ENCODE results near the gene HIPK2. TPM values are rescaled to one million over a fixed set of nuclear protein-coding genes. Genes with fewer than 3 reads are reported as not detected.
"Not testable (repeated sequence)": the region's sequence is repeated elsewhere in the genome, so short reads cannot be mapped to it uniquely, and the experiment has no call there.

HIPK2 gene
- total and polyA plus RNA-seq, 10 of the 15 experiments (the other 5 are each of a cell fraction or from before 2014, with no cell fraction given) = 1.7 to 39.0 (median 9.4) TPM

- TF ChIP-seq, protein P1, sequence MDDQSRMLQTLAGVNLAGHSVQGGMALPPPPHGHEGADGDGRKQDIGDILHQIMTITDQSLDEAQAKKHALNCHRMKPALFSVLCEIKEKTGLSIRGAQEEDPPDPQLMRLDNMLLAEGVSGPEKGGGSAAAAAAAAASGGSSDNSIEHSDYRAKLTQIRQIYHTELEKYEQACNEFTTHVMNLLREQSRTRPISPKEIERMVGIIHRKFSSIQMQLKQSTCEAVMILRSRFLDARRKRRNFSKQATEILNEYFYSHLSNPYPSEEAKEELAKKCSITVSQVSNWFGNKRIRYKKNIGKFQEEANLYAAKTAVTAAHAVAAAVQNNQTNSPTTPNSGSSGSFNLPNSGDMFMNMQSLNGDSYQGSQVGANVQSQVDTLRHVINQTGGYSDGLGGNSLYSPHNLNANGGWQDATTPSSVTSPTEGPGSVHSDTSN (IDR thresholded peaks at IDR 0.05; ENCODE audit: insufficient replicate concordance, low read depth, low read length) = peak; percentile 37
These were observed 104.6 kb downstream of the HIPK2 start (continued) for GRCh38 chr7:139673230-139673629.

- 100% methylated on average over 3 of the region's 3 CpGs for WGBS (ENCODE audit: insufficient coverage, insufficient replicate concordance, low lambda C conversion rate, missing lambda C conversion rate)
- in situ Hi-C loops (cut with MboI) (no loop called here), intact Hi-C loops (cut with micrococcal nuclease; ENCODE audit: unreplicated experiment) (loop anchor here (2.0 kb wide), 1 partner anchor 63 kb away; no protein-coding TSS in a partner anchor)
- Histone ChIP-seq H3K4me2 (ENCODE audit: control insufficient read depth, insufficient read depth) (no peak overlapping the region), H3K36me3 (ENCODE audit: control insufficient read depth in 2 of 2, insufficient read depth in 2 of 2, low read length in 1 of 2) (no peaks in the 10 kb centered on the region; a peak in 1 of 4 replicates), H2AFZ (ENCODE audit: control insufficient read depth, low read depth, low read length) (no peak overlapping the region), H3K79me2 (ENCODE audit: control insufficient read depth, insufficient read depth, low read length) (no peaks in the 10 kb centered on the region), H3K27ac (ENCODE audit: control insufficient read depth, insufficient read depth) (no peak overlapping the region; the same call in 1 of the 2 replicates), H3K9ac (ENCODE audit: control insufficient read depth, insufficient read depth, low read length) (no peak overlapping the region), H4K20me1 (ENCODE audit: control insufficient read depth, insufficient read depth) (no peaks in the 10 kb centered on the region), H3K4me3 (no peak overlapping the region), H3K4me1 (ENCODE audit: control insufficient read depth, insufficient read depth, low read length) (peaks cover 33% of the 10 kb centered on the region), H3K27me3 (replicated peaks in 1 of 2; ENCODE audit: control insufficient read depth in 2 of 2, insufficient read depth in 2 of 2, low read length in 1 of 2) (no peaks in the 10 kb centered on the region), H3K9me3 (replicated peaks; ENCODE audit: control insufficient read depth, insufficient read depth, low read length) (no peaks in the 10 kb centered on the region)
- ChIA-PET POLR2A (interaction anchor here (1.0 to 3.5 kb wide), 3 partner anchors 11 to 74 kb away, joined by 3 to 32 read pairs (median 15); no protein-coding TSS in a partner anchor), CTCF (interaction anchor here (1.1 to 10.0 kb wide), 7 partner anchors 8 to 315 kb away, joined by 3 to 85 read pairs (median 6); no protein-coding TSS in a partner anchor), RAD21 (ENCODE audit: unreplicated experiment) (interaction anchor here (2.3 to 5.8 kb wide), 5 partner anchors 11 to 101 kb away, joined by 14 to 95 read pairs (median 22); no protein-coding TSS in a partner anchor), SMC1A (ENCODE audit: uncharacterized antibody, unreplicated experiment) (interaction anchor here (0.8 to 5.1 kb wide), 4 partner anchors 11 to 54 kb away, joined by 5 to 77 read pairs (median 24); no protein-coding TSS in a partner anchor)
- no peak for TF ChIP-seq FOXM1 (IDR thresholded peaks at IDR 0.05; ENCODE audit: low read depth, low read length)
- no peak for TF ChIP-seq ZNF207 (IDR thresholded peaks at IDR 0.05; ENCODE audit: borderline replicate concordance)
- TF ChIP-seq MEF2B (IDR thresholded peaks at IDR 0.05; ENCODE audit: partially characterized antibody, poor library complexity, severe bottlenecking) = no peak
- DNase-seq (ENCODE audit: low read depth, low spot score) = no peak
- no TSS peak for BruUV-seq (replicated peaks)
- no peak for ATAC-seq
- FAIRE-seq = no peak
These were observed 105.8 kb downstream of the HIPK2 start for GRCh38 chr7:139671967-139672366.

GRCh38 chr7:139670662-139671061, 107.1 kb downstream of the HIPK2 start:
- H3K4me2 ChIP-seq (ENCODE audit: control insufficient read depth, insufficient read depth); H3K4me3 ChIP-seq; H3K27me3 ChIP-seq (replicated peaks in 1 of 2; ENCODE audit: control insufficient read depth in 2 of 2, insufficient read depth in 2 of 2, low read length in 1 of 2); intact Hi-C loops (cut with micrococcal nuclease; ENCODE audit: unreplicated experiment); H4K20me1 ChIP-seq (ENCODE audit: control insufficient read depth, insufficient read depth); FAIRE-seq; DNase-seq (ENCODE audit: low read depth, low spot score); in situ Hi-C loops (cut with MboI); H3K9ac ChIP-seq (ENCODE audit: control insufficient read depth, insufficient read depth, low read length); H3K79me2 ChIP-seq (ENCODE audit: control insufficient read depth, insufficient read depth, low read length); H3K36me3 ChIP-seq (ENCODE audit: control insufficient read depth in 2 of 2, insufficient read depth in 2 of 2, low read length in 1 of 2); H3K9me3 ChIP-seq (replicated peaks; ENCODE audit: control insufficient read depth, insufficient read depth, low read length); ATAC-seq; H3K27ac ChIP-seq (ENCODE audit: control insufficient read depth, insufficient read depth); H2AFZ ChIP-seq (ENCODE audit: control insufficient read depth, low read depth, low read length); BruUV-seq (replicated peaks): not testable (repeated sequence)
- CTCF ChIA-PET = interaction anchor here (0.6 to 10.0 kb wide), 2 partner anchors 24 to 768 kb away, joined by 3 to 85 read pairs; no protein-coding TSS in a partner anchor
- H3K4me1 ChIP-seq (ENCODE audit: control insufficient read depth, insufficient read depth, low read length) = peaks cover 32% of the 10 kb centered on the region
- SMC1A ChIA-PET (ENCODE audit: uncharacterized antibody, unreplicated experiment) = interaction anchor here (0.6 to 1.4 kb wide), 7 partner anchors 9 to 257 kb away, joined by 3 to 7 read pairs (median 3); no protein-coding TSS in a partner anchor
- WGBS (ENCODE audit: insufficient coverage, insufficient replicate concordance, low lambda C conversion rate, missing lambda C conversion rate) = over 99% methylated on average over 6 of the region's 7 CpGs
- RAD21 ChIA-PET (ENCODE audit: unreplicated experiment) = interaction anchor here (1.1 to 1.3 kb wide), 2 partner anchors 19 to 23 kb away, joined by 4 to 6 read pairs; no protein-coding TSS in a partner anchor
- POLR2A ChIA-PET = interaction anchor here (0.6 to 1.0 kb wide), 3 partner anchors 22 to 162 kb away, joined by 3 to 5 read pairs (median 4); no protein-coding TSS in a partner anchor

Data from GM12878 (cell line).